Erythroblast (primary cell): ENCODE results near the gene UHMK1.

Experiments
- DNase-seq, 2 experiments: peaks; one replicate each; lab custom pipeline; 2025; lab: John Stamatoyannopoulos, UW
- GATA1 ChIP-seq: IDR thresholded peaks from 2 replicates; pipeline ENCODE4 v1.6.1; 2011; ENCODE audit warnings: low read depth, mild to moderate bottlenecking, control low read depth, low read length, moderate library complexity
- POLR2A ChIP-seq: IDR thresholded peaks from 2 replicates; pipeline ENCODE4 v1.6.1; 2011; ENCODE audit warnings: mild to moderate bottlenecking, low read length

UHMK1 gene

GRCh38 chr1:162543228-162543627, 45.6 kb downstream of the UHMK1 start:
- TF ChIP-seq GATA1 (no peak), POLR2A (no peak)
- DNase-seq: no peak

DNA sequence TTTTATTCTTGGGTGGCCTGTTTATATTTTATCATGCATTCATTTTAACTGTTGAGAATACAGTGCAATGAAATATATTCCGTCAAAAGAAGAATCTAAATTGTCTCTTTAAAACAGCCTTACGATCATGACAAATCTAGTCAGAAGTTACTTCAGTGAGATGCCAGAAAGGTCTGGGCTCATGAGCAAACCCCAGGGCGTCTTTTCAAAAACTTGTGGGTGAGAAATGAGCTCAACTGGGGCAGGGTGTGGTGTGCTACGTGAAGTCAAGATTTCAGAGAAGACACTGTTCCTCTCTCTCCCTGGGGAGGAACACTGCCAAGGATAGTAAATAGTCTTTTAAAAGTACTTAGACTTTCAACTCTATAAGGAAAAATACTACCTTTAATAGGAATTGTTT, 50.6 kb downstream of the UHMK1 start:
- TF ChIP-seq POLR2A (no peak), GATA1 (no peak)
- DNase-seq: no peak

GRCh38 chr1:162549001-162549400, 51.4 kb downstream of the UHMK1 start:
- TF ChIP-seq POLR2A (no peak), GATA1 (no peak)

GRCh38 chr1:162550925-162551324, 53.3 kb downstream of the UHMK1 start:
- DNase-seq: no peak
- TF ChIP-seq POLR2A: no peak

More at GRCh38 chr1:162549001-162549400, 51.4 kb downstream of the UHMK1 start:
- DNase-seq: no peak

DNA sequence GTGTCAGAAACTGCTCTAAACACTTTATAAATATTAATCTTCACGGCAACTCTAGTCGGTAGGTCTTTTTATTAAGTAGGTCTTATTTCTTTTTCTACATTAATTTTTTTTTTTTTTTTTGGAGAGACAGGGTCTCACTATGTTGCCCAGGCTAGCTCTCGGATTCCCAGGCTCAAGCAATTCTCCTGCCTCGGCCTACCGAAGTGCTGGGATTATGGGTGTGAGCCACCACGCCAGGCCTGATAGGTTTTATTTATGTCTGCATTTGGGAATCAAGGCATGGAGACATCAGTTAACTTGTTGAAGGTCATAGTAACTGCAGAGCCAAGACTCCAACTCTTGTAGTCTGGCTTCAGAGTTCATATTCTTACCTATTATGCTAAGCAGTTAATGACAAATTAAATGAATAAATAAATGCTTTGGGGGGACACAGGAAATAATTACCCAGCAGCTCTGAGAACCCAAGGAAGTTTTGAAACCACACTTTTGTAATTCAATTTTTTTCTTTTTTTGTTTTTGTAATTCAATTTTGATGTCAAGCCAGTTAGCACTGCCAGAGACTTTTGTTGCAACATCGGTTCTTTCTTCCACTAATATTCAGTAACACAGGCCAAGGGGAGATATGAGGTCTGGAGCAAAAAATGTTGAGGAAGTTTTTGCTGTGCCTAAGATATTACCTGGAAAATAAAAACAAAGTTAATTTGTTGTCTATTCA, 54.5 kb downstream of the UHMK1 start:
- DNase-seq: no peak
- TF ChIP-seq POLR2A: no peak
- no peak for TF ChIP-seq GATA1

GRCh38 chr1:162552684-162553252, 55.1 kb downstream of the UHMK1 start:
- DNase-seq: peak in 1 of 2 experiments; percentile 46
- no peak for TF ChIP-seq GATA1
- no peak for TF ChIP-seq POLR2A

DNA sequence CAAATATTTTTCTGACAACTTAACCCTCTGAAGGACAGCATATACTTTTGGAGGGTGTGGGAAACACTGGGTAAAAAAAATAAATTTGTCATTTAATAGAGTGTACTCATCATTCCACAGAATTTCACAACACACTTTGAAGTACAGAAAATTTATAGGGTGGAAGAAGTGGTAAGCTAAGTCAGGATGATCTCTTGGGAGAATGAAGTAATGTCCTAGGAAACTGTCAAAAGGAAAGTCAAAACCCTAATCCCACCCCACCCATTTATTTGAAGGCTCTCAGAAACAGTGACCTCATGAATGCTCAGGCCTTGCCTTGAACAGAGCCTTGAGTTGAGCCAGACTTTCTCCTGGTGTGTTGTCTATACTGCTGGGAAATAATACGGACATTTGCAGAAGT, 56.6 kb downstream of the UHMK1 start:
- TF ChIP-seq POLR2A (no peak), GATA1 (no peak)
- no peak for DNase-seq

- no peak for DNase-seq
- TF ChIP-seq GATA1 (no peak), POLR2A (no peak)
Observed at GRCh38 chr1:162557536-162557935, 59.9 kb downstream of the UHMK1 start.

DNA sequence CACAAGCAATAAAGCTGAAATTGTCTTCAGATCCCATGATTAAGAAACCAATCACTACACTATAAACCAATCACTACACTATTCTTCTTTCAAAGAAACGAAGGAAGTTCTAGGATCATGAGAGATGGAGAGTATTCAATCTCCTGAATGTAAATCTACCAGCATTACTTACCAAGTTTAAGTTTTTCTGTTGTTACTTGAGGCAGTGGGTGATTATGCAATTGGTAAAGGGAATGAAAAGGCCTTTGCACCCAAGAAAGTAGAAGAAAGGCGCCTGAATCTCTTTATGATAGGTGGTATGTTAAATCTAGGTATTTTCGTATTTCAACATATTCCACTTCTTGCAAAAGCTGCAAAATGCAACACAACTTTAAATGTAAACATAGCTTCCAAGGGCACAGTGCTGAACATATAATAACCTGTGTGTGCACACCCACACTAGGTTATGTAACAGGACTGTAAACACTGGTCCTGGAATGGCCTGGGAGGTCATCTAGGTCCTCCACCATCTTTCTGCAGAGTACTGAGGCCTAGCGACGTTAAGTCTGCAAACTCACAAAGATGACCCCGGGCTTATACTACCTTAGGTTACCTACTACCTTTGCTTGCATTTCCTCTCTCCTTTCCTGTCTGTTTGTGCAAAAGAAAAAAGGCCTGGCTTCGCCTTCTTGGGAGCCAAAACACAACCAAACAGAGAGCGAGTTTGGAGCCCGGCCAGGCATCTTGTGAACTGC, 62.9 kb downstream of the UHMK1 start:
- TF ChIP-seq POLR2A (no peak), GATA1 (no peak)
- DNase-seq: peak; percentile 51 to 52

DNA sequence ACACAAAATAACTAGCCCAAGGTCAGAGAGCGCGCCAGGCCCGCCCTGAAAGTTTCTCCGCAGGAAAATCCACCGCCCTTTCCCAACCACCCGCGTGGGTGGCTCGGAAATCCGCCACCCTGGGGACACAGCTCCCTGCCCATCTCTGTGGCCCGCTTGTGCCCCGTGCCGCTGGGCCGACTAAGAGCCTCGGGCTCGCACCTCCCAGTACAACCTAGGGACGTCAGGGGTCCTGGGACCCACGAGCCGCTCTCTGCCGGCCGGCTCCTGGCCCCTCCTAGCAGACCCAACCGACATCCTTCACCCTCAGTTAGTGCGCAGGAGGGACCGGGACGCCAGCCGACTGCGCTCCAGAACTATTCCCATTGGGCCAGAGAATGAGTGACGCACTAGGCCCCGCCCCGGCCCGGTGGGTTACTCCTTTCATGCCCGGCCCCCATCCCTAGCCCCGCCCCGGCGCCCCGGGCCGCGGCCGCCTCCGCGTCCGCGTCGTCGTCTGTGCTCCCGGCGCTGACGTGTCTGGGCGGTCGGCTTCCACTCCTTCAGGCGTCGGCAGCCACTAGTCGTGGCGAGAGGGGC, 63.5 kb downstream of the UHMK1 start:
- peak; percentile 96 to 97 for DNase-seq
- TF ChIP-seq GATA1 (no peak), POLR2A (peak; percentile 83)

- DNase-seq: peak; percentile 82 to 83
Observed at GRCh38 chr1:162561616-162562469, 64.2 kb downstream of the UHMK1 start, which contains the start of gene UAP1. UAP1 (plus strand) TSS chr1:162561722; CDS start chr1:162566069, 4,347 bp downstream.

GRCh38 chr1:162562470-162562828, 64.8 kb downstream of the UHMK1 start:
- peak; percentile 34 to 46 for DNase-seq

More at GRCh38 chr1:162561616-162562469, 64.2 kb downstream of the UHMK1 start, which contains the start of gene UAP1:
- TF ChIP-seq GATA1 (no peak), POLR2A (peak; percentile 45)

DNA sequence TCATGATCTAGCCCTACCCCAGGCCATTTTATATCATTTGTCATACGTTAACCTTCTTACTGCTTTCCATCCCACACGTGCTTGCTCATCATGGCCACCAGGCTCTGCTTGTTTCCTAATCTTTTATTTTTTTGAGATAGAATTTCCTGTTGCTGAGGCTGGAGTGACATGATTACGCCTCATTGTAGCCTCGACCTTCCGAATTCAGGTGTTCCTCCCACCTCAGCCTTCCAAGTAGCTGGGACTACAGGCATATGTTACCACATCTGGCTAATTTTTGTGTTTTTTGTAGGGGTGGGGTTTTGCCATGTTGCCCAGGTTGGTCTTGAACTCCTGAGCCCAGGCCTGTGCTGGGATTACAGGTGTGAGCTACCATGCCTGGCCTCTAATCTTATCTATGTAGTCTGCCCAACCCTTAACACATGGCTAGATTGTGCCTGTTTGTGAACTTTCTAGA, 67.2 kb downstream of the UHMK1 start:
- no peak for TF ChIP-seq POLR2A
- no peak for TF ChIP-seq GATA1
- DNase-seq: peak; percentile 24 to 34

More at GRCh38 chr1:162562470-162562828, 64.8 kb downstream of the UHMK1 start:
- TF ChIP-seq POLR2A (no peak), GATA1 (no peak)
